ENCODE measurements around the gene DVL1. TPM values are rescaled to one million over a fixed set of nuclear protein-coding genes. Genes with fewer than 3 reads are reported as not detected.

DVL1 gene
- total and polyA plus RNA-seq, 2 of the 13 experiments (the other 11 are each of a cell fraction or from before 2014, with no cell fraction given): 30.8 to 60.4 TPM

DNA sequence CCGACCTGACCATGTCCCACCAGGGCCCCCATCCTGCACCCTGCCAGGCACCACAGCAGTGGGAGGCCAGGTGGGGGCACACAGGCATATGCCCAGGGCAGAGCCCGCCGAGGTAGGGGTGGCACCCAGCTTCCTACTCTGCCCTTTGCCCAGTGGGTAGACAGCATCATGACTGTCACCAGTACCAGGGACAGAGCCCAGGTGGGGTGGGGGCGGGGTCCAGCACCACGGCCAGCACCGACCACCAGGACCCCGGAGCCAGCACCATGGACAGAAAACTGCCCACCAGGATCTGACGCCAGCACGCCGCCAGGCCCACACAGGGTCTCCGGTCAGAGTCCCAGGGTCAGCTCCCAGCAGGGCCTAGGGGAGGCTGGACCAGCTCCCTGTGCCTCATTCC, 14.4 kb downstream of the DVL1 start (continued):
- TF ChIP-seq, protein P1, sequence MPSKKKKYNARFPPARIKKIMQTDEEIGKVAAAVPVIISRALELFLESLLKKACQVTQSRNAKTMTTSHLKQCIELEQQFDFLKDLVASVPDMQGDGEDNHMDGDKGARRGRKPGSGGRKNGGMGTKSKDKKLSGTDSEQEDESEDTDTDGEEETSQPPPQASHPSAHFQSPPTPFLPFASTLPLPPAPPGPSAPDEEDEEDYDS (CRISPR knock-in tag; IDR thresholded peaks at IDR 0.05): no peak
- no peak for TF ChIP-seq PHB2 (IDR thresholded peaks at IDR 0.05; ENCODE audit: partially characterized antibody)
- no peak for TF ChIP-seq ZNF263 (CRISPR knock-in tag; IDR thresholded peaks at IDR 0.05)
- no peak for TF ChIP-seq ZNF780A (CRISPR knock-in tag; IDR thresholded peaks at IDR 0.05)
- peak; percentile 65; the same call in 1 of the 2 replicates for TF ChIP-seq SMAD3 (CRISPR knock-in tag; IDR thresholded peaks at IDR 0.05)
- no peak for TF ChIP-seq NFE2L1 (CRISPR knock-in tag; IDR thresholded peaks at IDR 0.05; ENCODE audit: borderline replicate concordance)
- TF ChIP-seq, protein P2, sequence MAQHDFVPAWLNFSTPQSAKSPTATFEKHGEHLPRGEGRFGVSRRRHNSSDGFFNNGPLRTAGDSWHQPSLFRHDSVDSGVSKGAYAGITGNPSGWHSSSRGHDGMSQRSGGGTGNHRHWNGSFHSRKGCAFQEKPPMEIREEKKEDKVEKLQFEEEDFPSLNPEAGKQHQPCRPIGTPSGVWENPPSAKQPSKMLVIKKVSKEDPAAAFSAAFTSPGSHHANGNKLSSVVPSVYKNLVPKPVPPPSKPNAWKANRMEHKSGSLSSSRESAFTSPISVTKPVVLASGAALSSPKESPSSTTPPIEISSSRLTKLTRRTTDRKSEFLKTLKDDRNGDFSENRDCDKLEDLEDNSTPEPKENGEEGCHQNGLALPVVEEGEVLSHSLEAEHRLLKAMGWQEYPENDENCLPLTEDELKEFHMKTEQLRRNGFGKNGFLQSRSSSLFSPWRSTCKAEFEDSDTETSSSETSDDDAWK (CRISPR knock-in tag; IDR thresholded peaks at IDR 0.05): no peak
- TF ChIP-seq CBX2 (IDR thresholded peaks at IDR 0.05; ENCODE audit: low read depth, low read length): no peak
- no peak for TF ChIP-seq CBX2 (CRISPR knock-in tag; IDR thresholded peaks at IDR 0.05; ENCODE audit: low read depth)
- TF ChIP-seq ZNF749 (CRISPR knock-in tag; IDR thresholded peaks at IDR 0.05; ENCODE audit: borderline replicate concordance): 0 out of 2 replicates have a peak, but pooled peaks have one; percentile 63
- no peak for TF ChIP-seq CENPT (CRISPR knock-in tag; IDR thresholded peaks at IDR 0.05; ENCODE audit: low read depth)
- TF ChIP-seq ZNF138 (CRISPR knock-in tag; IDR thresholded peaks at IDR 0.05; ENCODE audit: low read depth): peak; percentile 88; the same call in 1 of the 2 replicates
- TF ChIP-seq, protein P3, sequence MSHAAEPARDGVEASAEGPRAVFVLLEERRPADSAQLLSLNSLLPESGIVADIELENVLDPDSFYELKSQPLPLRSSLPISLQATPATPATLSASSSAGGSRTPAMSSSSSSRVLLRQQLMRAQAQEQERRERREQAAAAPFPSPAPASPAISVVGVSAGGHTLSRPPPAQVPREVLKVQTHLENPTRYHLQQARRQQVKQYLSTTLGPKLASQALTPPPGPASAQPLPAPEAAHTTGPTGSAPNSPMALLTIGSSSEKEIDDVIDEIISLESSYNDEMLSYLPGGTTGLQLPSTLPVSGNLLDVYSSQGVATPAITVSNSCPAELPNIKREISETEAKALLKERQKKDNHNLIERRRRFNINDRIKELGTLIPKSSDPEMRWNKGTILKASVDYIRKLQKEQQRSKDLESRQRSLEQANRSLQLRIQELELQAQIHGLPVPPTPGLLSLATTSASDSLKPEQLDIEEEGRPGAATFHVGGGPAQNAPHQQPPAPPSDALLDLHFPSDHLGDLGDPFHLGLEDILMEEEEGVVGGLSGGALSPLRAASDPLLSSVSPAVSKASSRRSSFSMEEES (CRISPR knock-in tag; IDR thresholded peaks at IDR 0.05): 0 out of 2 replicates have a peak, but pooled peaks have one; percentile 23
- TF ChIP-seq, protein P4, sequence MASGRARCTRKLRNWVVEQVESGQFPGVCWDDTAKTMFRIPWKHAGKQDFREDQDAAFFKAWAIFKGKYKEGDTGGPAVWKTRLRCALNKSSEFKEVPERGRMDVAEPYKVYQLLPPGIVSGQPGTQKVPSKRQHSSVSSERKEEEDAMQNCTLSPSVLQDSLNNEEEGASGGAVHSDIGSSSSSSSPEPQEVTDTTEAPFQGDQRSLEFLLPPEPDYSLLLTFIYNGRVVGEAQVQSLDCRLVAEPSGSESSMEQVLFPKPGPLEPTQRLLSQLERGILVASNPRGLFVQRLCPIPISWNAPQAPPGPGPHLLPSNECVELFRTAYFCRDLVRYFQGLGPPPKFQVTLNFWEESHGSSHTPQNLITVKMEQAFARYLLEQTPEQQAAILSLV (CRISPR knock-in tag; IDR thresholded peaks at IDR 0.05; ENCODE audit: borderline replicate concordance): peak; percentile 49; the same call in 1 of the 2 replicates
- TF ChIP-seq TAF15 (IDR thresholded peaks at IDR 0.05; ENCODE audit: low read depth, low read length, poor library complexity, severe bottlenecking): no peak
- TF ChIP-seq, protein P5, sequence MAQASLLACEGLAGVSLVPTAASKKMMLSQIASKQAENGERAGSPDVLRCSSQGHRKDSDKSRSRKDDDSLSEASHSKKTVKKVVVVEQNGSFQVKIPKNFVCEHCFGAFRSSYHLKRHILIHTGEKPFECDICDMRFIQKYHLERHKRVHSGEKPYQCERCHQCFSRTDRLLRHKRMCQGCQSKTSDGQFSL (CRISPR knock-in tag; IDR thresholded peaks at IDR 0.05): no peak
- no peak for TF ChIP-seq ZFP62 (CRISPR knock-in tag; IDR thresholded peaks at IDR 0.05)
- TF ChIP-seq ZMYM4 (CRISPR knock-in tag; IDR thresholded peaks at IDR 0.05): no peak
- TF ChIP-seq NCOA5 (CRISPR knock-in tag; IDR thresholded peaks at IDR 0.05): no peak
- TF ChIP-seq PHF8 (CRISPR knock-in tag; IDR thresholded peaks at IDR 0.05): no peak
- TF ChIP-seq MXD4 (CRISPR knock-in tag; IDR thresholded peaks at IDR 0.05): peak; percentile 65; the same call in 1 of the 2 replicates
- no peak for TF ChIP-seq RARG (CRISPR knock-in tag; IDR thresholded peaks at IDR 0.05; ENCODE audit: low read depth)
- TF ChIP-seq TCF12 (IDR thresholded peaks at IDR 0.05): no peak
- 0 out of 2 replicates have a peak, but pooled peaks have one; percentile 65 for TF ChIP-seq TCF12 (CRISPR knock-in tag; IDR thresholded peaks at IDR 0.05)
- TF ChIP-seq JARID2 (CRISPR knock-in tag; IDR thresholded peaks at IDR 0.05; ENCODE audit: insufficient replicate concordance): no peak
- no peak for TF ChIP-seq BRD4 (CRISPR knock-in tag; IDR thresholded peaks at IDR 0.05)
- no peak for TF ChIP-seq SMC3 (IDR thresholded peaks at IDR 0.05; ENCODE audit: low read length)
- TF ChIP-seq GPN1 (CRISPR knock-in tag; IDR thresholded peaks at IDR 0.05; ENCODE audit: borderline replicate concordance): peak; percentile 74; the same call in 1 of the 2 replicates
- no peak for TF ChIP-seq KMT2B (CRISPR knock-in tag; IDR thresholded peaks at IDR 0.05)
- no peak for TF ChIP-seq ZNF678 (CRISPR knock-in tag; IDR thresholded peaks at IDR 0.05)

Measured in HepG2 (cell line).